Activated T-cell treated with anti-CD3 and anti-CD28 coated beads for 4 hours (primary cell): ENCODE measurements around the gene VMO1.
"Not testable (repeated sequence)": the region's sequence is repeated elsewhere in the genome, so short reads cannot be mapped to it uniquely, and the experiment has no call there.

Experiments used
- DNase-seq: peaks from one replicate; pipeline ENCODE4 v3.0.0-alpha.2; 2020

Gene VMO1, protein sequence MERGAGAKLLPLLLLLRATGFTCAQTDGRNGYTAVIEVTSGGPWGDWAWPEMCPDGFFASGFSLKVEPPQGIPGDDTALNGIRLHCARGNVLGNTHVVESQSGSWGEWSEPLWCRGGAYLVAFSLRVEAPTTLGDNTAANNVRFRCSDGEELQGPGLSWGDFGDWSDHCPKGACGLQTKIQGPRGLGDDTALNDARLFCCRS

DNA sequence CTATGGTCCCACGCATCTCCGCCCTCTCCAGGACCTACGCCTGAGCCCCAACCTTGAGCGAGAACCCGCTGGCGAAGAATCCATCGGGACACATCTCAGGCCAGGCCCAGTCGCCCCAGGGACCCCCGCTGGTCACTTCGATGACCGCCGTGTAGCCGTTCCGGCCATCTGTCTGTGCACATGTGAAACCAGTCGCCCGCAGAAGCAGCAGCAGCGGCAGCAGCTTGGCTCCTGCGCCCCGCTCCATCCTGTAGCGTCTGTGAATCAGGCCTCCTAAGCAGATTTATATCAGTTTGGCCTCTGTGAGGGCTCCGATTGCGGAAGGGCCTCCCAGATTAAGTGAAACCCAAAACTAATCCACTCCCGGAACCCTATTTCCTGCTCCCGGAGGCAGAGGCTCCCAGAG, at the start of gene VMO1:
Gene VMO1 (minus strand): TSS at position 259 of the 406 bp plus-strand sequence. CDS start 12 bp downstream, at position 247.
- DNase-seq: no peak

DNA sequence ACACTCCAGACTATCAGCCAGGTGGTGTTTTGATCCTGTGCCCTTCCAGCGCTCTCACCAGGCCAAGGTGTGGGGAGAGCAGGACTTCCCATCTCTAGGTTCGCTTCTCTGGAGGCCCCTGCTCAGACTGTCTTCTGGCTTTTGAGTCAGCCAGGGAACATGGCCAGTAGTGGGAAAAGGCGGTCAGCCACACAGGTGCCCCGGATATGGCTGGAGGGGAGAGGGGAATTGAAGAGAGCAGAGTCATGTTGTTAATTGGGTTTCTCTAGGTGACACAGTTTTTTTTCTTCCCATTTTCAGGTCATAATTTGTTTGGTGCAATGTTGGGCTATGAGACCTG, 48.5 kb upstream of the VMO1 start:
- DNase-seq: no peak

GRCh38 chr17:4833941-4834680, 47.9 kb upstream of the VMO1 start:
- no peak for DNase-seq

DNA sequence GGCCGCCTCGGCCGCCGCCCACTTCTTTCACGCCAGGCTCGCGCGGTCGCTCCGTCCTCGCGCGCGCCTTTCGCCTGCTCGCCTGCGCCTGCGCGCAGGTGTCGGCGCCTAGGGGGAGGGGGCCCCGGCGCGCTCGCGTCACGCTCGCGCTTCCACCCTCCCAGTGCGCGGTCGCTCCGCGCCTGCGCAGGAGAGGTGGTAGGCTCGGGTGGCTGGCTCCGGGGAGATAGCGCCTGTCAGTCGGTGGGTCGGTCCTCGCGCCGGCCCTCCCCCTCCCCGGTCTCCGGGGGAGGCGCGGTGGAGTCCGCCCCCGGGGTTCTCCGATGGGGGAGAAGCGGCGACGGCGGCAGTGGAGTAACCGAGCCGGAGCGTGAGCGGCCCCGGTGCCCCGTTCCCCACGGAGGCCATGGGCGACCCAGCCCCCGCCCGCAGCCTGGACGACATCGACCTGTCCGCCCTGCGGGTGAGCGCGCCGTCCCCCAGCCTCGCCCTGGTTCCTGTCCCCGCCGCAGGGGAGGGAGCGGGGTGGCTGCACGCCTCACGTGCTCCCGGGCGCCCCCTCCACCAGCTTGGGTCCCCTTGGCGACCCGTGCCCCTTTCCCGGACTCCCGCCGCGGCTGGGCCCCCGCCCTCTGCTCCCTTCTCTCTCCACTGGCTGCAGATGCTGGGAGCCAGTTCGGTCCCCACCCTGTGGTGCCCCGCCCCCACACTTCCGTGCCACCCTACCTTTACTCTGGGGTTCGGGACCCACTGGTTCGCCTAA, 47.2 kb upstream of the VMO1 start, which contains the start of gene MINK1:
Gene MINK1 (plus strand): TSS at position 163 of the 763 bp plus-strand sequence. CDS start 244 bp downstream, at position 407.
- peak; percentile 79 for DNase-seq

DNA sequence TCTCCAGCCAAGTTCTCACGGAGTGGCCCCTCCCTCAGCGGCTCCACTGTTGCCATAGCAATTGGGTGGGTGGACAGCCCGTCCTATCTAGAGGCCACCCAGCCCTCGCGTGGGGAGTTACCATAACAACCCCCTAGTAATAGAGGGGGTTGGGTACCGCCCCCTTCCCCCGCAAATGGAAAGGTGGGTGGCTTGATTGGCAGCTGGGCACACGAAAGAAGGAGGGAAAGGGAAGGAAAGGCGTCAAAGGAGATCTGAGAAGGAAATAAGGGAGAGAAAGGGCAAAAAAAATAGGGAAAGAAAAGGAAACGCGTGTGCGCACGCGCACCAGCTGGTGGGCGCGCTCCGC, 46.6 kb upstream of the VMO1 start:
- DNase-seq: not testable (repeated sequence)

GRCh38 chr17:4827399-4827798, 41.2 kb upstream of the VMO1 start:
- no peak for DNase-seq

DNA sequence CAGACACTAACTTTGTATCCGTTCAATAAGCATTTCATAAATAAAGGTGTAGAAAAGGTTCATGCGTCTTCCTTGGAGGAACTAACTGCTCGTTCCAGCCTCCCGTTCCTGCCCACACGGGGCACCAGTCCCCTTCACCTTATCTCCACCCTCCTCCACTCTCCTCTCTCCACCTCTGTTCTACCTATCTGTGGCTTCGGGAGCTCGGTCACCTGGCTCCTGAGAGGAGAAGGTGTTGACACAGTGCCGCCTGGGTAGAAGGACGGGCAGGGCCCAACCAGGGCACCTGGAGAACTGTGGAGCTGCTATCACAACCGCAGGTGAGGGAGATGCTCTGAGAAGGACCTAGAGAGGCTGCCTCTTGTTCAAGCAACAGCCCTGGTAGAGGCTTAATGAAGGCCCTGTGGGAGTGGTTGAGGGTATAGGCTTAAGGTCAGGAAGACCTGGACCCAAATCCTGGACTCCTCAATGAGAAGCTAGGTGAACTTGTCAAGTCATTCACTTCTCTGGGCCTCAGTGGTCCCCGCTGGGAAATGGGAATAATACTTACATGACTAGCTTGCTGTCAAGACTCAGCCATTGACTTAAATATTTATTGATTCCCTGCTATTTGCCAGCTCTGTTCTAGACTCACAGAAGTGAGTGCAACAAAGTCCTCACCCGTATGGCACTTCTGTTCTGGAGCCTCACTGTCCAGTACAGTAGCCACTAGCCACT, 37.4 kb upstream of the VMO1 start:
- no peak for DNase-seq

GRCh38 chr17:4822835-4823234, 36.7 kb upstream of the VMO1 start:
- no peak for DNase-seq

- DNase-seq: no peak
Measured at GRCh38 chr17:4818276-4818675, 32.1 kb upstream of the VMO1 start.

DNA sequence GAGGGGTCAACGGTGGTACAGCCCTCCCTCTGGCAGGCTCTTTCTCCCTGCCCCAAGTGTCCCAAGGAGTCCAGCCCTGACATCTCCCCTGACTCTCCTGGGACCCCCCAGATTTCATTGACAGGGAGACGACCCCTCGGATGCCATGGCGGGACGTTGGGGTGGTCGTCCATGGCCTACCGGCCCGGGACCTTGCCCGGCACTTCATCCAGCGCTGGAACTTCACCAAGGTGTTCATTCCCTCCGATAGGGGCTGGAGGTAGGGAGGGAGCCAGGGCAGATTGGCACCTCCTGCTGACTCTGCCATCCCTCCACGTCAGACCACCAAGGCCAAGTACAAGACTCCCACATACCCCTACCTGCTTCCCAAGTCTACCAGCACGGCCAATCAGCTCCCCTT, 30.7 kb upstream of the VMO1 start:
- no peak for DNase-seq

DNA sequence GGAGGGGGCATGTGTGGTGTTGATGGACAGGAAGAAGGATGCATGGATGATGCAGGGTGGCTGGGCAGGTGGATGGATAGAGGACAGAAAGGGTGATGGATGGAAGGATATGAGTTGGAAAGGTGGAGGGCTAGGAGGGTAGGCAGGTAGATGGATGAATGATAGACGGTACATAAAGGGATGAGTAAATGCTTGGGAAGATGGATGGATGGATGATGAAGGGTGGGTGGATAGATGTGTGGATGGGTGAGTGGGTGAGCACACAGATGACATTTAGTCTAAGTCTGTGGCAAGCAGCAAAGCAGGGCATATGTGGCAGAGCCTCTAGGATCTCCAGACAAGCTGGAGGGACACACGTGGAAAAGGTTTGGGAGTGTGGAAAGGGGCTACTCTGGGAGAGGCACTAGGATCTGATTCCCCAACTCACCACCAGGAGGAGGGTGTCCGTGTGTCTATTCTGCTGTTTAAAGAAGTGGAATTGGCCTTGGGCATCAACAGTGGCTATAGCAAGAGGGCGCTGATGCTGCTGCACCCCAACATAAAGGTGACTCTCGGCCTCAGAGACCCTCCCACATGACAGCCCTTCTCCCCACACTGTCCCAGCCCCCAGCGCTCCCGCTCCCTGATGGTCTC, 29.0 kb upstream of the VMO1 start:
- no peak for DNase-seq

GRCh38 chr17:4812690-4813089, 26.5 kb upstream of the VMO1 start:
- no peak for DNase-seq

- no peak for DNase-seq
Measured at GRCh38 chr17:4811471-4811870, 25.3 kb upstream of the VMO1 start.

- no peak for DNase-seq
Measured at GRCh38 chr17:4810696-4811290, 24.6 kb upstream of the VMO1 start.

GRCh38 chr17:4808378-4808767, 22.2 kb upstream of the VMO1 start:
- no peak for DNase-seq

GRCh38 chr17:4807605-4808377, 21.6 kb upstream of the VMO1 start:
- DNase-seq: no peak

DNA sequence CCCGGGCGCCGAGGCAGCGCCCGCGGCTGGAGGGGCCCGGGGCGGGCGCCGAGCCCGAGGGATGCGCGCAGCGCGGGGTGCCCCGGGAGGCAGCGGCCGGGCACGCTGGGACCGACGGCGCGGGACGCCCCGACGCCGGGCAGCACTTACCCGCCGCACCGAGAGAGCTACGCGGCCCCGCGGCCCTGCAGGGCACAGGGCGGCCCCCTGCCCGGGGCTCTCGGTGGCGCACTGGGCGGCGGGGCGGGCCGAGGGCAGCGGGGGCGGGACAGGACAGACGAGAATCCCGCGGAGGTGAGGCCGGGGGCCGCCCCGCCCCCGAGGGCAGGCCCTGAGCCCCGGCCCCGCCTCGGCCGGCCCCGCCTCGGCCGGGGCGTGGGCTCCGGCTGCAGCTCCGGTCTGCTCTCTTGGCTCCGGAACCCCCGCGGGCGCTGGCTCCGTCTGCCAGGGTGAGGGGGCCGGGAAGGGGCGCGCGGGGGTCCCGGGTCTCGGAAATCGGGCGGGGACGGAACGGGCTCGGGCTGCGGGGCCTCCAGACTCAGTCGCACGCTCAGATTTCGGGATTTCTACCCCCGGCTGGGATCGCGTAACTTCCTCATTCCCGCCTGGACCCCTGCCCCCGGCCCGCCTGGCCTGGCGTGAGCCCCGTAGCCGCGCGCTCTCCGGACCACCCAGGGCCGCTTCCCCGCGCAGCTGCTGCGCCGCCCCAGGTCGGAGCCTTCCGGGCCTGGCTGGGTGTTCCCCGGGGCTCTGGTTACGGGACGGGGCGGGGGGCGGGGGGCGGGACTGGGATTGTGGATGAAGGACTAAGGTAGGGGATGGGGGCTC, 20.8 kb upstream of the VMO1 start, which contains the start of gene PLD2:
Gene PLD2 (plus strand): TSS at position 376 of the 828 bp plus-strand sequence. CDS start 621 bp downstream, outside the sequence.
- peak; percentile 70 for DNase-seq

GRCh38 chr17:4806456-4806776, 20.3 kb upstream of the VMO1 start:
- DNase-seq: no peak

DNA sequence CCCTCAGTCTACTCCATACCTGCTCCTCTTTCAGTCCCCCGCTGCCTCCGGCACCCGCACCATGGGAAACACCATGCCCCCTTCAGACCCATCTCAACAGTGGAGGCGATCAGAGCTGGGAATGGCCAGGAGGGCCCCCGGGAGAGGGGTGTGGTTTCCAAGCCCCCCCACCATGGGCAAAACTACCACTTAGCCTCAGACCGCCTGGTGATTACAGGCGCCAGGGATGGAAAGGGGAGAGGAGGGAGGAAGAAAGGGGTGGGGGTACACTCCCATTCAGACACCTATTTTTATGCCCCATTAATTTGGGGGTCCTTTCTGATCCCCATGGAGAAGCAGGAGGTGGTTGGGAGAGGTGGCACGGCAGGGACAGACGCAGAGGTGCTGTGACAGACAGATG, 16.1 kb upstream of the VMO1 start, which contains the start of gene C17orf114:
Gene C17orf114 (minus strand): TSS at position 101 of the 400 bp plus-strand sequence.
- no peak for DNase-seq

DNA sequence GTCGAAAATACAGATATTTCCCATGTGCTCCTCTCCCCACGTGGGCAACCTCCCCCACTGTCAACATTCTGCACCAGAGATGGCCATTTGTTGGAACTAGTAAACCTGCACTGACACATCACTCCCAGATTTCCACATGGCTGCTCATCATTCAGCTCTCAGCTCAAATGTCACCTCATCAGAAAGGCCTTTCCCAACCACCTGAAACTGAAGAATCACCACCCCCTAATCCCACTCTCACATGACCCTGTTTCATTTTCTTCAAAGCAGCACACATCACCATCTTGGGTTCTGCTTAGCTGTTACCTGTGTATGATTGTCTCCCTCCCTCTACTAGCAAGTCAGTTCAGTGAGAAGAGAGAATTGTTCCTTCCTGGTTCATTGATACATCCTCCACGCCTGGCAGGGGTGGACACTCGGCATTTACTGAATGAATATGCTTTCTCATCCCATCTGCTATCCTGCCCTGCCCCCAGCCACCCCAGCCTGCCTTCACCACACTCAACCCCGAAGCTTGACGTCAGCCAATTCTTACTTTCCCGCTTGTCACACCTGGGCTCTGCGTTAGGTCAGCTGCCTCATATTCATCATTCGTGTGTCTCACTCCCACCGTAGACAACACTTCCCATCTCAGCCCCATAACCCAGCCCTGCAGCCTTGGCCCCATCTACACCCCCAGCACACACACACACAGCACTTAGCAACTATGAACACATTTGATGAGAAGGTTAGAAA, 14.5 kb upstream of the VMO1 start:
- no peak for DNase-seq
